Parathyroid adenoma (tissue), 2 donors: ENCODE data around the gene SOCS1.

ENCODE experiments used
- H2AFZ ChIP-seq: fragments of 300-600 bp; sonication (generic); one replicate; pipeline ENCODE4 v1.7.0; 2017; ENCODE audit warnings: antibody characterized with exemption, mild to moderate bottlenecking
- H3K27ac ChIP-seq: fragments of 300-600 bp; sonication (generic); one replicate; pipeline ENCODE4 v1.7.0; 2017
- H3K27me3 ChIP-seq: fragments of 300-600 bp; sonication (generic); one replicate; pipeline ENCODE4 v1.7.0; 2017; ENCODE audit warnings: low read length; ENCODE audit not compliant: control insufficient read depth, insufficient read depth
- H3K36me3 ChIP-seq: fragments of 300-600 bp; sonication (generic); one replicate; pipeline ENCODE4 v1.7.0; 2017; ENCODE audit warnings: low read length; ENCODE audit not compliant: control insufficient read depth, insufficient read depth
- H3K4me1 ChIP-seq: fragments of 300-600 bp; sonication (generic); one replicate; pipeline ENCODE4 v1.7.0; 2017; ENCODE audit warnings: control low read depth
- H3K4me2 ChIP-seq: fragments of 300-600 bp; sonication (generic); one replicate; pipeline ENCODE4 v1.7.0; 2017; ENCODE audit warnings: low read length
- H3K4me3 ChIP-seq: fragments of 300-600 bp; sonication (generic); one replicate; pipeline ENCODE4 v1.7.0; 2017; ENCODE audit warnings: low read depth, low read length
- H3K79me2 ChIP-seq: fragments of 300-600 bp; sonication (generic); one replicate; pipeline ENCODE4 v1.7.0; 2017; ENCODE audit warnings: control low read depth
- H3K9ac ChIP-seq: fragments of 300-600 bp; sonication (generic); one replicate; pipeline ENCODE4 v1.7.0; 2017; ENCODE audit warnings: mild to moderate bottlenecking
- H3K9me3 ChIP-seq: fragments of 300-600 bp; sonication (generic); one replicate; pipeline ENCODE4 v1.7.0; 2017; ENCODE audit warnings: low read length; ENCODE audit not compliant: control insufficient read depth
- CTCF ChIP-seq: fragments of 300-600 bp; sonication (generic); IDR thresholded peaks from one replicate; pipeline ENCODE4 v1.7.0; 2017; ENCODE audit warnings: antibody characterized with exemption, mild to moderate bottlenecking
- donor health status: primary hyperparathyroidism.

SOCS1 gene

GRCh38 chr16:11215935-11216556 is 40.0 kb downstream of the SOCS1 start:
- H3K36me3 ChIP-seq, result no peaks in the 10 kb centered on the region
- no peak overlapping the region for H3K27ac ChIP-seq
- no peaks in the 10 kb centered on the region for H3K4me1 ChIP-seq
- H3K4me2 ChIP-seq, result no peak overlapping the region
- TF ChIP-seq CTCF, result no peak
- H3K9me3 ChIP-seq, result no peaks in the 10 kb centered on the region
- H3K4me3 ChIP-seq, result no peak overlapping the region
- H3K79me2 ChIP-seq, result no peaks in the 10 kb centered on the region
- H3K9ac ChIP-seq, result no peak overlapping the region
- no peak overlapping the region for H2AFZ ChIP-seq
- no peaks in the 10 kb centered on the region for H3K27me3 ChIP-seq

GRCh38 chr16:11213799-11214198 is 42.2 kb downstream of the SOCS1 start:
- H3K27me3 ChIP-seq, result no peaks in the 10 kb centered on the region
- H3K36me3 ChIP-seq, result no peaks in the 10 kb centered on the region
- no peaks in the 10 kb centered on the region for H3K4me1 ChIP-seq
- H3K27ac ChIP-seq, result no peak overlapping the region
- no peak overlapping the region for H3K4me2 ChIP-seq
- H2AFZ ChIP-seq, result no peak overlapping the region
- no peak overlapping the region for H3K4me3 ChIP-seq
- no peaks in the 10 kb centered on the region for H3K79me2 ChIP-seq
- TF ChIP-seq CTCF, result no peak
- no peaks in the 10 kb centered on the region for H3K9me3 ChIP-seq
- H3K9ac ChIP-seq, result no peak overlapping the region

GRCh38 chr16:11213373-11213772 is 42.6 kb downstream of the SOCS1 start:
- Histone ChIP-seq H3K27me3 (no peaks in the 10 kb centered on the region), H3K36me3 (no peaks in the 10 kb centered on the region), H3K9me3 (no peaks in the 10 kb centered on the region), H3K9ac (no peak overlapping the region), H3K4me1 (no peaks in the 10 kb centered on the region), H3K79me2 (no peaks in the 10 kb centered on the region), H3K4me3 (no peak overlapping the region), H3K4me2 (no peak overlapping the region), H2AFZ (no peak overlapping the region), H3K27ac (no peak overlapping the region)
- TF ChIP-seq CTCF, result no peak

- Histone ChIP-seq H3K27me3 (no peaks in the 10 kb centered on the region), H3K4me1 (no peaks in the 10 kb centered on the region), H3K79me2 (no peaks in the 10 kb centered on the region), H3K4me3 (no peak overlapping the region), H3K27ac (no peak overlapping the region), H2AFZ (no peak overlapping the region), H3K36me3 (no peaks in the 10 kb centered on the region), H3K4me2 (no peak overlapping the region), H3K9ac (no peak overlapping the region), H3K9me3 (no peaks in the 10 kb centered on the region)
- TF ChIP-seq CTCF, result no peak
These were observed 43.2 kb downstream of the SOCS1 start for GRCh38 chr16:11212798-11213196.
